HEK293T (cell line): ENCODE measurements around the gene RNF113B.

Experiments
- CTCF ChIA-PET: fragments of 350-600 bp; formaldehyde crosslinking; extraction: SDS; loops from one replicate; lab custom pipeline; 2021; ENCODE audit warnings: antibody characterized with exemption, inconsistent platforms; lab: Yijun Ruan, JAX
- POLR2A ChIA-PET: fragments of 350-600 bp; formaldehyde crosslinking; extraction: SDS; loops from one replicate; lab custom pipeline; 2020; ENCODE audit warnings: antibody characterized with exemption, inconsistent platforms; lab: Yijun Ruan, JAX
- DNase-seq: peaks from one replicate; pipeline ENCODE4 v3.0.0; 2012; ENCODE audit warnings: mixed read lengths; ENCODE audit errors: extremely low spot score
- ARNT ChIP-seq: fragments of 450-650 bp; IDR thresholded peaks from 2 replicates; pipeline ENCODE4 v1.6.1; 2017; ENCODE audit warnings: mild to moderate bottlenecking
- BHLHE40 ChIP-seq: fragments of 450-650 bp; IDR thresholded peaks from 2 replicates; pipeline ENCODE4 v1.6.1; 2016; ENCODE audit warnings: mild to moderate bottlenecking, moderate library complexity, borderline replicate concordance
- CTBP1 ChIP-seq: fragments of 450-650 bp; IDR thresholded peaks from 2 replicates; pipeline ENCODE4 v1.6.1; 2016; ENCODE audit warnings: borderline replicate concordance
- ELF4 ChIP-seq: fragments of 450-650 bp; IDR thresholded peaks from 2 replicates; pipeline ENCODE4 v1.6.1; 2017; ENCODE audit warnings: antibody characterized with exemption
- FOXA1 ChIP-seq: fragments of 450-650 bp; IDR thresholded peaks from 2 replicates; pipeline ENCODE4 v1.6.1; 2016; ENCODE audit warnings: mild to moderate bottlenecking
- FOXK2 ChIP-seq: fragments of 450-650 bp; IDR thresholded peaks from 2 replicates; pipeline ENCODE4 v1.6.1; 2016; ENCODE audit warnings: mild to moderate bottlenecking
- FOXM1 ChIP-seq: fragments of 450-650 bp; IDR thresholded peaks from 2 replicates; pipeline ENCODE4 v1.6.1; 2017; ENCODE audit warnings: mild to moderate bottlenecking, borderline replicate concordance
- HDGF ChIP-seq: fragments of 450-650 bp; IDR thresholded peaks from 2 replicates; pipeline ENCODE4 v1.6.1; 2017; ENCODE audit warnings: antibody characterized with exemption, borderline replicate concordance
- L3MBTL2 ChIP-seq: fragments of 450-650 bp; conservative IDR thresholded peaks from 2 replicates; pipeline ENCODE4 v1.6.1; 2016; ENCODE audit warnings: mild to moderate bottlenecking
- LEF1 ChIP-seq: fragments of 450-650 bp; IDR thresholded peaks from 2 replicates; pipeline ENCODE4 v1.6.1; 2017; ENCODE audit warnings: mild to moderate bottlenecking, borderline replicate concordance
- NFRKB ChIP-seq: fragments of 450-650 bp; IDR thresholded peaks from 2 replicates; pipeline ENCODE4 v1.6.1; 2016; ENCODE audit warnings: mild to moderate bottlenecking, moderate library complexity
- SP1 ChIP-seq: fragments of 450-650 bp; IDR thresholded peaks from 2 replicates; pipeline ENCODE4 v1.6.1; 2017
- SUZ12 ChIP-seq: fragments of 450-650 bp; IDR thresholded peaks from 2 replicates; pipeline ENCODE4 v1.6.1; 2016; ENCODE audit warnings: mild to moderate bottlenecking
- TARDBP ChIP-seq: fragments of 450-650 bp; IDR thresholded peaks from 2 replicates; pipeline ENCODE4 v1.6.1; 2016
- ZNF384 ChIP-seq: fragments of 450-650 bp; IDR thresholded peaks from 2 replicates; pipeline ENCODE4 v1.6.1; 2016
- TF ChIP-seq, protein P1 (sequence below): fragments of 450-650 bp; IDR thresholded peaks from 2 replicates; pipeline ENCODE4 v1.6.1; 2016

The RNF113B gene

DNA sequence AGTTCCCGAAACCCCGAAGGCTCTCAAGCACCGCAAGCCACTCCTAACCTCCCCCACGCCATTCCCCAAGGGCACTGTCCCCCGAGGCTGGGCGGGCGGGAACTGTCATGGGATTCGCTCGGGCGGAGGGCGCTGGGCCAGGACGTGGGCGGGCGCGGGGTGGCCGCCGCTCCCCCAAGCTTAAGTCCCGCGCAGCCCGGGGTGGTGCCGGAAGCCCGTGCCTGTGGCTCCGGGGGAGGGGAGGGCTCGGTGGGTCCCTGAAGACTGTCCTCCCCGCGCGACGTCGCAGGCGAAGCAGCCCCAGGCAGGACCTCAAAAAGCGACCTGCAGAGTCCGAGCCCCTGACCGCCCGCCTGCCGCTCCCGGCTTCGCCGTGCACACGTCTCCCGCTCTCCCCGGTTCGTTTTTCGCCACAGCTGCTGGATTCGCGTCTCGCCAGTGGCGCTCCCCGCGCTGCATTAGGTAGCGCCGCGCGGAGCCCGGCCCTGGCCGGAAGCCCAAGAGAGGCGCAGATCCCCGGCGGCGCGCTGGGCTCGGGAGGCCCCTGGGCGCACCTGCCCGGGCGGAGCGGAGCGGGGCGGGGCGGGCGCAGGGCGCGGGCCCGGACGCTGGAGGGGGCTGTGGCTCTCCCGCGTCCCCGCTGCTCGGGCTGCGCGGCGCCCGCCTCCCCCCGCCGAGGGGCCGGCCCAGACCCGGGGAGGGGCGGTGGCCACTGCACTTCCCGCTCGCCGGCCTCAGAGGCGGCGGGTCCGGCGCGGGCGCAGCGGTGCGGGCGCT, 34.5 kb downstream of the RNF113B start, which contains the start of gene FARP1:
Gene FARP1, plus strand, starts transcription at position 715 of the 777 bp plus-strand sequence. CDS start 70,149 bp downstream, outside the sequence.
- DNase-seq = peak; percentile 77
- TF ChIP-seq BHLHE40 = no peak
- TF ChIP-seq FOXM1 = 0 out of 2 replicates have a peak, but pooled peaks have one; percentile 16
- TF ChIP-seq ARNT = 0 out of 2 replicates have a peak, but pooled peaks have one; percentile 9
- peak; percentile 77 for TF ChIP-seq L3MBTL2
- ChIA-PET POLR2A (no interaction called here), CTCF (no interaction called here)

DNA sequence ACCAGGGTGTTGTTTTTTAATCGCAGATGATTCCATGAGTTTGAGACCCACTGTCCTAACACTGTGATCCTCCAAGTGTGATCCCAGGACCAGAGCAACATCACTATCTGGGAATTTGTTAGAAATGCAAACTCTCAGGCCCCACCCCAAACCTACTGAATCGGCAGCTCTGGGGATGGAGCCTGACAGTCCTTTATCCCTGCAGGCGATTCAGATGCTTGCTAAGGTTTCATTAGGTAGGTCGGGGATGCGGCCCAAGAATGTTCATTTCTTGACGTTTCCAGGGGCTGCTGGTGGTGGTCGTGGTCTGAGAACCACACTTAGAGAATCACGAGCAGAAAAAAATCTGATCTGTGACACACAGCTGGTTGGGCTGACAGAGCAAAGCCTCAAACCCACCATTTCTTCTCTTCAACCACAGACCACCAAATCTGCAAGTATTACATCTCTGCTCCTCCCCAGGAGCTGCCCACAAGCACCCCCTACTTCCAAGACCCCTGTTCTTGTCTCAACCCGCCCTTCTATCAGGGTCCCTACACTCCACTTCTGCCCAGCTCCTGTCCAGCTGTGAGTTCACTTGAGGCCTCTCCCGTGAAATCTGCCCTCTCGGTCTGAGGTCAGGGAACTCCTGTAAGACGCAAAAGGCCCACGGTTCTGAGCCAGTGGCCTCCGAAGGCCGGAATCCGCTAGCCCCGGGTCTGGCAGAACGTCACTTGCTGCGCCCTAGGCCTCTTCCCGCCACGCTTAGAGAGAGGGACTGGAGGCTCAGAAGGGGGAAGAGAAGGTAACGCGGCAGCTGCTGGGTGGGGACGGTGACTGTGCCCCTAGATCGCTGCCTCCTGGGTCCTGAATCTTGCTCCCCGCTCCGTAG, 35.3 kb downstream of the RNF113B start:
- ChIA-PET POLR2A (no interaction called here), CTCF (no interaction called here)
- TF ChIP-seq ELF4 (no peak), L3MBTL2 (no peak), LEF1 (no peak), NFRKB (no peak), HDGF (no peak), CTBP1 (no peak), SUZ12 (no peak), TARDBP (no peak), ZNF384 (no peak), BHLHE40 (no peak), FOXA1 (no peak), SP1 (no peak), ARNT (no peak), FOXK2 (no peak)
- TF ChIP-seq, protein P1, sequence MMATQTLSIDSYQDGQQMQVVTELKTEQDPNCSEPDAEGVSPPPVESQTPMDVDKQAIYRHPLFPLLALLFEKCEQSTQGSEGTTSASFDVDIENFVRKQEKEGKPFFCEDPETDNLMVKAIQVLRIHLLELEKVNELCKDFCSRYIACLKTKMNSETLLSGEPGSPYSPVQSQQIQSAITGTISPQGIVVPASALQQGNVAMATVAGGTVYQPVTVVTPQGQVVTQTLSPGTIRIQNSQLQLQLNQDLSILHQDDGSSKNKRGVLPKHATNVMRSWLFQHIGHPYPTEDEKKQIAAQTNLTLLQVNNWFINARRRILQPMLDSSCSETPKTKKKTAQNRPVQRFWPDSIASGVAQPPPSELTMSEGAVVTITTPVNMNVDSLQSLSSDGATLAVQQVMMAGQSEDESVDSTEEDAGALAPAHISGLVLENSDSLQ = no peak
- no peak for DNase-seq

DNA sequence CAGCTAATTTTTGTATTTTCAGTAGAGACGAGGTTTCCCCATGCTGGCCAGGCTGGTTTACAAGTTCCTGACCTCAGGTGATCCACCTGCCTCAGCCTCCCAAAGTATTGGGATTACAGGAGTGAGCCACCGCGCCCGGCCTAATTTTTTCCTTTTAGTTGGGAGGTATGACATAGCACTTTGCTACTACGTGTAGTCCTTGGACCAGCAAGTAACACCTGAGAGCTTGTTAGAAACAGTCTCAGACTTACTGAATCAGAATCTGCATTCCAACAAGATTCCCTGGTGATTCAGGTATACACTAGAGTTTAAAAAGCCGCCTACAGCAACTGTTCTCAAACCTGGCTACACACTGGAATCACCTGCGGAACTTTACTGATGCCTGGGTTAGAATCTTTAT, 36.0 kb downstream of the RNF113B start:
- DNase-seq = no peak
- POLR2A ChIA-PET = no interaction called here
- no peak for TF ChIP-seq TARDBP
- no peak for TF ChIP-seq ZNF384
- TF ChIP-seq SP1 = no peak
- TF ChIP-seq LEF1 = no peak
- no peak for TF ChIP-seq FOXA1
- TF ChIP-seq NFRKB = no peak
- CTCF ChIA-PET = no interaction called here

DNA sequence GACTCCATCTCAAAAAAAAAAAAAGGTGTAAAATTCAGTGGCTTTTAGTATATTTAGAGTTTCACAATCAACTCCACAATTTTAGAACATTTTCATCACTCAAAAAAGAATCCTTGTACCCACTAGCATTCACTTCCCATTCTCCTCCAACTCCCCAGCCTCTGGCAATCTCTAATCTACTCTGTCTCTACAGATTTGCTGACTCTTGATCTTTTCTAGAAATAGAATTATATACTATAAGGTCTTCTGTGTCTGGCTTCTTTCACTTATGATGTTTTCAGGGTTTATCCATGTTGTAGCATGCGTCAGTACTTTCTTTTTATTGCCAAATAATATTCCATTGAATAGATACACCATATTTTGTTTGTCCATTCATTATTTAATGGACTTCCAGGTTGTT, 42.2 kb downstream of the RNF113B start:
- no peak for DNase-seq
- ChIA-PET POLR2A (no interaction called here), CTCF (no interaction called here)
- no peak for TF ChIP-seq BHLHE40
- TF ChIP-seq L3MBTL2 = no peak
- no peak for TF ChIP-seq SP1
- TF ChIP-seq NFRKB = no peak
- no peak for TF ChIP-seq ZNF384
- TF ChIP-seq FOXK2 = no peak

DNA sequence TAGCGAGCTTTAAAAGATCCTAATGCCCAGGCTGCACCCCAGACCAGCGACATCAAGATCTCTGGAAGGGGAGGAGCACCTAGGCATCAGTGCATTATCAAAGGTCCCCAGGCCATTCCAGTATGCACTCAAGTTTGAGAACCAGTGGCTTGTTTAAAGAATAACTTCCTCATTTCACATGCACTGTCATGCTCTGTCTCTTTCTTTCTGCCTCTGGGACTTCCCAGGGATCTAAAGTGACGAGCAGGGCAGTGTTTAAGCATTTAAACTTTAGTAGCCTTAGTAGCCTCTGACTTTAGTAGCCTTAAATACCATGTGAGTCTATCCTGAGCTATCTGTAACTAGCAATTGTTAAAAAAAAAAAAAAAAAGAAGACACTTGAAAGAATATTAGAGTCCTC, 43.1 kb downstream of the RNF113B start:
- POLR2A ChIA-PET = no interaction called here
- CTCF ChIA-PET = interaction anchor here (0.6 kb wide), 1 partner anchor 27 kb away, joined by 5 read pairs; no protein-coding TSS in a partner anchor
- TF ChIP-seq ARNT (no peak), NFRKB (no peak), FOXA1 (no peak), FOXK2 (no peak), TARDBP (no peak), ELF4 (no peak), SP1 (no peak)
- DNase-seq = no peak

DNA sequence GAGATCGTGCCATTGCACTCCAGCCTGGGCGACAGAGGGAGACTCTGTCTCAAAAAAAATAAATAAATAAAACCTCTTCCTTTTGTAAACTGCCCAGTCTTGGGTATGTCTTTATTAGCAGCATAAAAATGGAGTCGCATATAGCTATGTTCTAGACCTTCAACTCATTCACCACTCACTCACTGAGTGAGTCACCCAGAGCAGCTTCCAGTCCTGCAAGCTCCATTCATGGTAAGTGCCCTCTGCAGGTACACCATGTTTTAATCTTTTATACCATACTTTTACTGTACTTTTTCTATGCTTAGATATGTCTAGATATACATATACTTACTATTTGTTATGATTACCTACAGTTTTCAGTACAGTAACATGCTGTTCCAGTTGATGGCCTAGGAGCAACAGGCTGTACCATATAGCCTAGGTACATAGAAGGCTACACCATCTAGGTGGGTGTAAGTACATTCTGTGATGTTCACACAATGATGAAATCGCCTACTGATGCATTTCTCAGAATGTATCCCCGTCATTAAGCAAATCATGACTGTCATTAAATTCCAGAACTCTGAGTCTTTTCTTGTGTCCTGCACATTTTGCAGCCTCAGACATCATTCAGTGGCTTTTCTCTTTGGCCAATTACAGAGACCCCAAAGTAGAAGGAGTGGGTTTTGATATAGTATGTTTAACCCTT, 47.9 kb downstream of the RNF113B start:
- TF ChIP-seq LEF1 (no peak), ARNT (no peak), FOXA1 (no peak), CTBP1 (no peak), FOXM1 (no peak), FOXK2 (no peak), SUZ12 (no peak), L3MBTL2 (no peak), BHLHE40 (no peak), SP1 (no peak), HDGF (no peak), NFRKB (no peak), ELF4 (no peak), TARDBP (no peak)
- TF ChIP-seq, protein P1 = no peak
- DNase-seq = no peak
- CTCF ChIA-PET = no interaction called here
- POLR2A ChIA-PET = no interaction called here
